HG03432 (cell line): ENCODE measurements around the gene FAHD2B.
"Not testable (repeated sequence)": the region's sequence is repeated elsewhere in the genome, so short reads cannot be mapped to it uniquely, and the experiment has no call there.

ENCODE experiments used
- ATAC-seq: cut with Tn5 transposase; IDR thresholded peaks from one replicate; pipeline ENCODE4 v1.9.1; 2021; ENCODE audit warnings: mild to moderate bottlenecking, moderate library complexity; ENCODE audit not compliant: unreplicated experiment

Gene FAHD2B

GRCh38 chr2:97068722-97069121 lies 26.0 kb downstream of the FAHD2B start:
- ATAC-seq = not testable (repeated sequence)

- no peak for ATAC-seq
These were observed 26.6 kb downstream of the FAHD2B start for GRCh38 chr2:97068074-97068473.

- no peak for ATAC-seq
These were observed 27.2 kb downstream of the FAHD2B start for GRCh38 chr2:97067279-97068004.

- not testable (repeated sequence) for ATAC-seq
These were observed 28.7 kb downstream of the FAHD2B start for GRCh38 chr2:97066030-97066429.

- not testable (repeated sequence) for ATAC-seq
These were observed 32.7 kb downstream of the FAHD2B start for GRCh38 chr2:97062020-97062419.

- ATAC-seq = not testable (repeated sequence)
These were observed 34.9 kb downstream of the FAHD2B start for GRCh38 chr2:97059782-97060181.

GRCh38 chr2:97056150-97056549 lies 38.5 kb downstream of the FAHD2B start:
- not testable (repeated sequence) for ATAC-seq

- ATAC-seq = not testable (repeated sequence)
These were observed 44.6 kb downstream of the FAHD2B start for GRCh38 chr2:97050032-97050431.

GRCh38 chr2:97048448-97048847 lies 46.2 kb downstream of the FAHD2B start:
- ATAC-seq = not testable (repeated sequence)

- not testable (repeated sequence) for ATAC-seq
These were observed 48.0 kb downstream of the FAHD2B start for GRCh38 chr2:97046676-97047075.

GRCh38 chr2:97045895-97046499 lies 48.7 kb downstream of the FAHD2B start:
- ATAC-seq = not testable (repeated sequence)
